ENCODE data around the gene SYT2.
"Not testable (repeated sequence)": the region's sequence is repeated elsewhere in the genome, so short reads cannot be mapped to it uniquely, and the experiment has no call there.

The SYT2 gene

DNA sequence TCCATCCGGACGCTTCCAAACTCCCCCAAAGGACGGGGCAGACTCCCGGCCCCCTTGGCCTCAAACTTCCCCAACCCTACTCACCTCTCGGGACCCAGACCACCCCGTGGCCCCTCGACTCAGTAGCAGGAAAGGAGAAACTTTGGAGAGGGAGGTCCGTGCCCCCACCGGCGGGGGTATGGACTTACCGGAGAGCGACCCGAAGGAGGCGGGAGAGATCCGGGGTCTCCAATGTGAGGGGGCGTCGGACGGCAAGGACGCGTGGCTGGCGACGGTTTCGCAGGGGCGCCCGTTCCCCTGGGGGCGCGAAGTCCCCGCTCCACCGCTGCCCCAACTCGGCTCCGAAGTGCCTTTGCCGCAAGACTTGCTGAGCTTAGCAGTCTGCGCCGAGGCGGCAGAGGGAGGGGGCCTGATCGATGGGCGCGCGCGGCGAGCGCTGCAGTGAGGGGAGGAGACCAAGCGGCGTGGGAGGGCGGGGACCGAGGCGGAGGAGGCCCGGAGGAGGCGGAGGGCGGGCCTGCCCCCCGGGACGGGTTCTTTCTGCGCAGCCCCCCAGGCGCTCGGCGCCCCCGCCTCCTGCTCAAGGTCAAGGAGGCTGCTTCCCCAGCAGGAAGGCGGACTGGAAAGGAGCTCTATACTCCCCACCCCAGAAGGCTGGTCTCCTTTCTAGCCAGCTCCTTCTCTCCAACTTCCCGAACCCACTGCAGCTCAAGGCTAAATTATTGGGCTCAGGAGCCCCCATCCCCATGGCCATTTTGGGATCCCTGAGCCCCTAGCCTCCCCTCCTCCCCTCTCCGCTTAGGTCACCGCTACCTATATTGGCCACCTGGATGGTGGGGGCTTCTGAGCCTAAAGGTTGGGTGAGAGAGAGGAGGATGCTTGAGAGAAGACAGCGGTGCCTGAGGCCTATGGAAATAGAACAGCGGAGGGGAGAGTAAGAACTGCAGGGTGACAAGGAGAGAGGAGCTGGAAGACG, at the start of gene SYT2:
SYT2 (minus strand) TSS at position 385 of the 976 bp plus-strand sequence. CDS start 104,682 bp downstream, outside the sequence.
- Histone ChIP-seq H3K4me1 (ENCODE audit: insufficient read depth, low read length) (peaks cover 8% of the 10 kb centered on the region), H3K36me3 (ENCODE audit: insufficient read depth, low read length) (no peaks in the 10 kb centered on the region), H3K9me3 (ENCODE audit: low read length) (no peaks in the 10 kb centered on the region), H3K9ac (ENCODE audit: low read length) (no peak within 1 kb of the TSS), H3K27me3 (ENCODE audit: control insufficient read depth in 1 of 2, insufficient read depth in 2 of 2, low read length in 2 of 2) (peaks cover 26 to 61% of the 10 kb centered on the region in 2 donors), H3K27ac (ENCODE audit: low read depth, low read length) (no peak within 1 kb of the TSS), H3K4me3 (ENCODE audit: low read depth in 1 of 2, low read length in 2 of 2) (peak within 1 kb of the TSS; percentile 31 to 32)

- no peaks in the 10 kb centered on the region for H3K9me3 ChIP-seq (ENCODE audit: low read length)
- peaks cover 2% of the 10 kb centered on the region for H3K4me1 ChIP-seq (ENCODE audit: insufficient read depth, low read length)
- no peak overlapping the region for H3K9ac ChIP-seq (ENCODE audit: low read length)
- H3K36me3 ChIP-seq (ENCODE audit: insufficient read depth, low read length), result peaks cover 67% of the 10 kb centered on the region
- H3K27me3 ChIP-seq (ENCODE audit: control insufficient read depth in 1 of 2, insufficient read depth in 2 of 2, low read length in 2 of 2), result no peaks in the 10 kb centered on the region
- no peak overlapping the region for H3K4me3 ChIP-seq (ENCODE audit: low read depth in 1 of 2, low read length in 2 of 2)
- no peak overlapping the region for H3K27ac ChIP-seq (ENCODE audit: low read depth, low read length)
These were observed 46.1 kb upstream of the SYT2 start for GRCh38 chr1:202756391-202756790.

- H3K9me3 ChIP-seq (ENCODE audit: low read length), result no peaks in the 10 kb centered on the region
- H3K4me3 ChIP-seq (ENCODE audit: low read depth in 1 of 2, low read length in 2 of 2), result no peak overlapping the region
- H3K27me3 ChIP-seq (ENCODE audit: control insufficient read depth in 1 of 2, insufficient read depth in 2 of 2, low read length in 2 of 2), result no peaks in the 10 kb centered on the region
- H3K36me3 ChIP-seq (ENCODE audit: insufficient read depth, low read length), result peaks cover 75% of the 10 kb centered on the region
- H3K27ac ChIP-seq (ENCODE audit: low read depth, low read length), result no peak overlapping the region
- no peaks in the 10 kb centered on the region for H3K4me1 ChIP-seq (ENCODE audit: insufficient read depth, low read length)
- no peak overlapping the region for H3K9ac ChIP-seq (ENCODE audit: low read length)
These were observed 44.0 kb upstream of the SYT2 start for GRCh38 chr1:202754293-202754692.

DNA sequence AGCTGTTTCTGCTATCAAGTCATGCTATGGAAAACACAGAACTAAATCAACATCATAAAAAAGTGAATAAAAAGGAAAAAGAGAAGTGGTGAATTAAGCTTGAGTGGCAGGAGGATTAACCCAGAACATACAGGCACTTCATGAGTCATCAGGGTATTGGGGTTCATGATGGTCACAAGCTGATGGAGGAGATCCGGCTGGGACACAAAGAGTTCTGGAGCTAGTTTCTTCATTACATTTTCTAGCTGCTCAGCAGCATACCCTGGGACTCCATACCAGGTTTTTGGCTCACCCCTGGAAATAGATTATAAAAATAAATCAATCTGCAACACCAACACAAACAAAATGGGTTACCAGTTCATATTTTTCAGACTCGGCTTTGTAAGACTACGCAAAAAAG, 42.5 kb upstream of the SYT2 start:
- H3K27me3 ChIP-seq (ENCODE audit: control insufficient read depth in 1 of 2, insufficient read depth in 2 of 2, low read length in 2 of 2), result no peaks in the 10 kb centered on the region
- no peak overlapping the region for H3K9ac ChIP-seq (ENCODE audit: low read length)
- no peaks in the 10 kb centered on the region for H3K4me1 ChIP-seq (ENCODE audit: insufficient read depth, low read length)
- H3K36me3 ChIP-seq (ENCODE audit: insufficient read depth, low read length), result peaks cover 70% of the 10 kb centered on the region
- H3K9me3 ChIP-seq (ENCODE audit: low read length), result no peaks in the 10 kb centered on the region
- no peak overlapping the region for H3K27ac ChIP-seq (ENCODE audit: low read depth, low read length)
- no peak overlapping the region for H3K4me3 ChIP-seq (ENCODE audit: low read depth in 1 of 2, low read length in 2 of 2)

GRCh38 chr1:202750761-202751160, 40.5 kb upstream of the SYT2 start:
- H3K36me3 ChIP-seq (ENCODE audit: insufficient read depth, low read length), result peaks cover 66% of the 10 kb centered on the region
- no peaks in the 10 kb centered on the region for H3K27me3 ChIP-seq (ENCODE audit: control insufficient read depth in 1 of 2, insufficient read depth in 2 of 2, low read length in 2 of 2)

DNA sequence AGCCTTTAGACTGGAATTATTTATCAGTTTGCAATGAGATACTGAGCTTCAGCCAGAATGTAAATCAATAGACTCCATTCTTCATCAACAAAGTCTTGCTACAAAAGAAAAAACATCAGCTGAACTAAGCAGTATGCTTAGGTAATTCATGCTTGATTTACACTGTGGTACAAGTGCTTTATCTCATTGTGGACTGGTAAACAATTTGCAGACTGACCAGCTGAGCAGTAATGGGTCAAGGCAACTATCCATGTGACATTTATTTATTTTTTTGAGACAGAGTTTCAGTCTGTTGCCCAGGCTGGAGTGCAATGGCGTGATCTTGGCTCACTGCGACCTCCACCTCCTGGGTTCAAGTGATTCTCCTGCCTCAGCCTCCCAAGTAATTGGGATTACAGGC, 39.8 kb upstream of the SYT2 start:
- no peak overlapping the region for H3K9ac ChIP-seq (ENCODE audit: low read length)
- no peaks in the 10 kb centered on the region for H3K4me1 ChIP-seq (ENCODE audit: insufficient read depth, low read length)

More at GRCh38 chr1:202750761-202751160, 40.5 kb upstream of the SYT2 start:
- Histone ChIP-seq H3K4me1 (ENCODE audit: insufficient read depth, low read length) (no peaks in the 10 kb centered on the region), H3K9me3 (ENCODE audit: low read length) (no peaks in the 10 kb centered on the region), H3K4me3 (ENCODE audit: low read depth in 1 of 2, low read length in 2 of 2) (no peak overlapping the region), H3K27ac (ENCODE audit: low read depth, low read length) (no peak overlapping the region), H3K9ac (ENCODE audit: low read length) (no peak overlapping the region)

GRCh38 chr1:202745323-202745888, 35.2 kb upstream of the SYT2 start:
- Histone ChIP-seq H3K27me3 (ENCODE audit: control insufficient read depth in 1 of 2, insufficient read depth in 2 of 2, low read length in 2 of 2) (no peaks in the 10 kb centered on the region), H3K9ac (ENCODE audit: low read length) (no peak overlapping the region), H3K4me3 (ENCODE audit: low read depth in 1 of 2, low read length in 2 of 2) (no peak overlapping the region), H3K36me3 (ENCODE audit: insufficient read depth, low read length) (peaks cover 65% of the 10 kb centered on the region), H3K9me3 (ENCODE audit: low read length) (no peaks in the 10 kb centered on the region), H3K27ac (ENCODE audit: low read depth, low read length) (no peak overlapping the region), H3K4me1 (ENCODE audit: insufficient read depth, low read length) (no peaks in the 10 kb centered on the region)

More for the DNA sequence above, 39.8 kb upstream of the SYT2 start:
- H3K27ac ChIP-seq (ENCODE audit: low read depth, low read length), result no peak overlapping the region
- H3K36me3 ChIP-seq (ENCODE audit: insufficient read depth, low read length), result peaks cover 66% of the 10 kb centered on the region
- no peaks in the 10 kb centered on the region for H3K27me3 ChIP-seq (ENCODE audit: control insufficient read depth in 1 of 2, insufficient read depth in 2 of 2, low read length in 2 of 2)
- no peaks in the 10 kb centered on the region for H3K9me3 ChIP-seq (ENCODE audit: low read length)
- no peak overlapping the region for H3K4me3 ChIP-seq (ENCODE audit: low read depth in 1 of 2, low read length in 2 of 2)

- not testable (repeated sequence) for H3K4me3 ChIP-seq (ENCODE audit: low read depth in 1 of 2, low read length in 2 of 2); H3K9ac ChIP-seq (ENCODE audit: low read length); H3K4me1 ChIP-seq (ENCODE audit: insufficient read depth, low read length); H3K9me3 ChIP-seq (ENCODE audit: low read length); H3K27ac ChIP-seq (ENCODE audit: low read depth, low read length); H3K27me3 ChIP-seq (ENCODE audit: control insufficient read depth in 1 of 2, insufficient read depth in 2 of 2, low read length in 2 of 2)
- H3K36me3 ChIP-seq (ENCODE audit: insufficient read depth, low read length), result peaks cover 59% of the 10 kb centered on the region
These were observed 34.5 kb upstream of the SYT2 start for GRCh38 chr1:202744770-202745169.

- no peak overlapping the region for H3K4me3 ChIP-seq (ENCODE audit: low read depth in 1 of 2, low read length in 2 of 2)
- H3K9ac ChIP-seq (ENCODE audit: low read length), result no peak overlapping the region
- H3K4me1 ChIP-seq (ENCODE audit: insufficient read depth, low read length), result no peaks in the 10 kb centered on the region
- no peaks in the 10 kb centered on the region for H3K27me3 ChIP-seq (ENCODE audit: control insufficient read depth in 1 of 2, insufficient read depth in 2 of 2, low read length in 2 of 2)
- H3K36me3 ChIP-seq (ENCODE audit: insufficient read depth, low read length), result peaks cover 65% of the 10 kb centered on the region
- H3K27ac ChIP-seq (ENCODE audit: low read depth, low read length), result no peak overlapping the region
- H3K9me3 ChIP-seq (ENCODE audit: low read length), result no peaks in the 10 kb centered on the region
These were observed 32.2 kb upstream of the SYT2 start for GRCh38 chr1:202742496-202742895.

DNA sequence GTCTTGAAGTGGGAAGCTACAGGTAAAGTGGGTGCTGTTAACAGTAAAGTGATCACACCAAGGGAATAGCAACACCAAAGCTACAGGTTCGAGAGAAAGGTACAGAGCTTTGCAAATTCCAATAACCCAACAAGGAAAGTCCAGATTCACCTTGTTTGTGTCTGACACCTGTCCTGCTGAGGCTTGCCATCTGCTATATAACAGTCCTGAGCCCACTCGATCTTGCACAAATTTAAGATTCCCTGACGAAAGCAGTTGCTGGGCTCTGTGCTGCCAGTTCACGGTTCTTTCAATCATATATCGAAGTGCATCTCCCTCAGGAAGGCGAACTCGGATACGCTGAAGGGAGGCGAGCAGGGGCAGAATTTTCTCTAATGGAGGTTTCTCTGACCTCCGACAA, 23.0 kb upstream of the SYT2 start:
- Histone ChIP-seq H3K4me3 (ENCODE audit: low read depth in 1 of 2, low read length in 2 of 2) (no peak overlapping the region), H3K9ac (ENCODE audit: low read length) (no peak overlapping the region), H3K4me1 (ENCODE audit: insufficient read depth, low read length) (no peaks in the 10 kb centered on the region), H3K36me3 (ENCODE audit: insufficient read depth, low read length) (peaks cover 75% of the 10 kb centered on the region), H3K9me3 (ENCODE audit: low read length) (no peaks in the 10 kb centered on the region), H3K27me3 (ENCODE audit: control insufficient read depth in 1 of 2, insufficient read depth in 2 of 2, low read length in 2 of 2) (no peaks in the 10 kb centered on the region), H3K27ac (ENCODE audit: low read depth, low read length) (no peak overlapping the region)

DNA sequence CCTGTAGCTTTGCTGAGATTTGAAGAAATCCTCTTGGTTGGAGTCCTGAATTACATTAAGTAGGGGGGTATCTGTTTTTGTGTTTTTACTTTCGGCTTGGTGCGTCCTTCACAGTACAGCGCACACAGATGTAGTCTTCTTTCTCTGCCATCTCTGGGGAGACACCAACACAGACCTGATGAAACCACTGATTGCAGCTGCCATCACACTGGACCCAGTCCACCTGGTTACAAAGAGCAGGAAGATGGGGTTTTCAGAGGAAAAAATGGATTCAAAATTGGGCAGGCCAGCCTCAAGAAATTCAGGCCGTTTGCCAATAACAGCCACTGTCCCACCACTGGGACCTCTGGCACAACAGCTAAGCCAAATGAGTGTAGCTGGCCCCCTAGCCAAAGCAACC, 18.7 kb upstream of the SYT2 start:
- Histone ChIP-seq H3K36me3 (ENCODE audit: insufficient read depth, low read length) (peaks cover 81% of the 10 kb centered on the region), H3K4me3 (ENCODE audit: low read depth in 1 of 2, low read length in 2 of 2) (no peak overlapping the region), H3K27ac (ENCODE audit: low read depth, low read length) (no peak overlapping the region), H3K4me1 (ENCODE audit: insufficient read depth, low read length) (no peaks in the 10 kb centered on the region), H3K9ac (ENCODE audit: low read length) (no peak overlapping the region), H3K9me3 (ENCODE audit: low read length) (no peaks in the 10 kb centered on the region), H3K27me3 (ENCODE audit: control insufficient read depth in 1 of 2, insufficient read depth in 2 of 2, low read length in 2 of 2) (no peaks in the 10 kb centered on the region)

Measured in muscle layer of colon (tissue), 2 donors.